ENCODE data around the gene PLCB4. TPM values are rescaled to one million over a fixed set of nuclear protein-coding genes. Genes with fewer than 3 reads are reported as not detected.

The PLCB4 gene
- polyA plus RNA-seq, 1 of the 3 experiments (the other 2 are of a cell fraction) = 5.5 TPM

- no peak for TF ChIP-seq NFIC (IDR thresholded peaks at IDR 0.05; ENCODE audit: borderline replicate concordance)
Measured at GRCh38 chr20:9022376-9022775, 46.5 kb upstream of the PLCB4 start (continued).

- Histone ChIP-seq H3K79me2 (ENCODE audit: insufficient read depth) (no peaks in the 10 kb centered on the region), H3K4me2 (no peak overlapping the region), H3K27ac (ENCODE audit: low read depth in 2 of 2, low read length in 1 of 2) (no peak overlapping the region), H3K27me3 (ENCODE audit: insufficient read depth) (no peaks in the 10 kb centered on the region), H2AFZ (ENCODE audit: low read depth) (no peak overlapping the region), H3K9ac (no peak overlapping the region), H3K9me2 (no peaks in the 10 kb centered on the region), H3K4me3 (ENCODE audit: low read depth in 2 of 2, low read length in 1 of 2) (no peak overlapping the region), H3K36me3 (replicated peaks in 1 of 2; ENCODE audit: control insufficient read depth in 1 of 2, insufficient read depth in 2 of 2, low read length in 1 of 2) (no peaks in the 10 kb centered on the region), H3K9me3 (no peaks in the 10 kb centered on the region), H4K20me1 (ENCODE audit: insufficient read depth) (no peaks in the 10 kb centered on the region), H3K4me1 (ENCODE audit: control insufficient read depth in 1 of 2, insufficient read depth in 2 of 2, low read depth in 1 of 2, low read length in 1 of 2) (peaks cover 3 to 13% of the 10 kb centered on the region in 2 experiments; a peak in 2 of 4 replicates), H3F3A (replicated peaks; ENCODE audit: insufficient read depth) (peaks cover 10% of the 10 kb centered on the region)
- 99% methylated on average over 4 of the region's 4 CpGs for WGBS (ENCODE audit: low lambda C conversion rate)
- TF ChIP-seq USF2 (IDR thresholded peaks at IDR 0.05; ENCODE audit: borderline replicate concordance, low read depth, low read length) (no peak), GABPA (IDR thresholded peaks at IDR 0.05; ENCODE audit: low read depth) (no peak), NFIC (IDR thresholded peaks at IDR 0.05; ENCODE audit: borderline replicate concordance) (no peak), YY1 (IDR thresholded peaks at IDR 0.05; ENCODE audit: low read depth) (no peak), SMC3 (IDR thresholded peaks at IDR 0.05; ENCODE audit: low read depth, low read length) (no peak), MEF2A (IDR thresholded peaks at IDR 0.05; ENCODE audit: borderline replicate concordance, low read depth) (no peak), ZBTB33 (IDR thresholded peaks at IDR 0.05; ENCODE audit: borderline replicate concordance, low read depth) (no peak), SIN3A (IDR thresholded peaks at IDR 0.05; ENCODE audit: borderline replicate concordance, low read depth, low read length) (no peak), MAX (IDR thresholded peaks at IDR 0.05; ENCODE audit: low read depth) (no peak), TEAD4 (IDR thresholded peaks at IDR 0.05; ENCODE audit: borderline replicate concordance, insufficient read depth) (no peak), EP300 (IDR thresholded peaks at IDR 0.05; ENCODE audit: borderline replicate concordance in 1 of 2, low read depth in 1 of 2, low read length in 1 of 2) (no peak), CHD2 (IDR thresholded peaks at IDR 0.05; ENCODE audit: low read length, partially characterized antibody) (no peak), NRF1 (IDR thresholded peaks at IDR 0.05; ENCODE audit: low read depth, low read length) (no peak), RXRA (IDR thresholded peaks at IDR 0.05; ENCODE audit: borderline replicate concordance, low read depth) (no peak), FOSL2 (IDR thresholded peaks at IDR 0.05; ENCODE audit: borderline replicate concordance, low read depth) (no peak), GATA2 (CRISPR knock-in tag; IDR thresholded peaks at IDR 0.05) (no peak), FOXM1 (IDR thresholded peaks at IDR 0.05; ENCODE audit: low read depth) (no peak)
- TF ChIP-seq, protein P1, sequence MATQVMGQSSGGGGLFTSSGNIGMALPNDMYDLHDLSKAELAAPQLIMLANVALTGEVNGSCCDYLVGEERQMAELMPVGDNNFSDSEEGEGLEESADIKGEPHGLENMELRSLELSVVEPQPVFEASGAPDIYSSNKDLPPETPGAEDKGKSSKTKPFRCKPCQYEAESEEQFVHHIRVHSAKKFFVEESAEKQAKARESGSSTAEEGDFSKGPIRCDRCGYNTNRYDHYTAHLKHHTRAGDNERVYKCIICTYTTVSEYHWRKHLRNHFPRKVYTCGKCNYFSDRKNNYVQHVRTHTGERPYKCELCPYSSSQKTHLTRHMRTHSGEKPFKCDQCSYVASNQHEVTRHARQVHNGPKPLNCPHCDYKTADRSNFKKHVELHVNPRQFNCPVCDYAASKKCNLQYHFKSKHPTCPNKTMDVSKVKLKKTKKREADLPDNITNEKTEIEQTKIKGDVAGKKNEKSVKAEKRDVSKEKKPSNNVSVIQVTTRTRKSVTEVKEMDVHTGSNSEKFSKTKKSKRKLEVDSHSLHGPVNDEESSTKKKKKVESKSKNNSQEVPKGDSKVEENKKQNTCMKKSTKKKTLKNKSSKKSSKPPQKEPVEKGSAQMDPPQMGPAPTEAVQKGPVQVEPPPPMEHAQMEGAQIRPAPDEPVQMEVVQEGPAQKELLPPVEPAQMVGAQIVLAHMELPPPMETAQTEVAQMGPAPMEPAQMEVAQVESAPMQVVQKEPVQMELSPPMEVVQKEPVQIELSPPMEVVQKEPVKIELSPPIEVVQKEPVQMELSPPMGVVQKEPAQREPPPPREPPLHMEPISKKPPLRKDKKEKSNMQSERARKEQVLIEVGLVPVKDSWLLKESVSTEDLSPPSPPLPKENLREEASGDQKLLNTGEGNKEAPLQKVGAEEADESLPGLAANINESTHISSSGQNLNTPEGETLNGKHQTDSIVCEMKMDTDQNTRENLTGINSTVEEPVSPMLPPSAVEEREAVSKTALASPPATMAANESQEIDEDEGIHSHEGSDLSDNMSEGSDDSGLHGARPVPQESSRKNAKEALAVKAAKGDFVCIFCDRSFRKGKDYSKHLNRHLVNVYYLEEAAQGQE (IDR thresholded peaks at IDR 0.05; ENCODE audit: low read depth, low read length) = no peak
- TF ChIP-seq, protein P2, sequence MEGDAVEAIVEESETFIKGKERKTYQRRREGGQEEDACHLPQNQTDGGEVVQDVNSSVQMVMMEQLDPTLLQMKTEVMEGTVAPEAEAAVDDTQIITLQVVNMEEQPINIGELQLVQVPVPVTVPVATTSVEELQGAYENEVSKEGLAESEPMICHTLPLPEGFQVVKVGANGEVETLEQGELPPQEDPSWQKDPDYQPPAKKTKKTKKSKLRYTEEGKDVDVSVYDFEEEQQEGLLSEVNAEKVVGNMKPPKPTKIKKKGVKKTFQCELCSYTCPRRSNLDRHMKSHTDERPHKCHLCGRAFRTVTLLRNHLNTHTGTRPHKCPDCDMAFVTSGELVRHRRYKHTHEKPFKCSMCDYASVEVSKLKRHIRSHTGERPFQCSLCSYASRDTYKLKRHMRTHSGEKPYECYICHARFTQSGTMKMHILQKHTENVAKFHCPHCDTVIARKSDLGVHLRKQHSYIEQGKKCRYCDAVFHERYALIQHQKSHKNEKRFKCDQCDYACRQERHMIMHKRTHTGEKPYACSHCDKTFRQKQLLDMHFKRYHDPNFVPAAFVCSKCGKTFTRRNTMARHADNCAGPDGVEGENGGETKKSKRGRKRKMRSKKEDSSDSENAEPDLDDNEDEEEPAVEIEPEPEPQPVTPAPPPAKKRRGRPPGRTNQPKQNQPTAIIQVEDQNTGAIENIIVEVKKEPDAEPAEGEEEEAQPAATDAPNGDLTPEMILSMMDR (IDR thresholded peaks at IDR 0.05) = no peak
- POLR2A ChIA-PET = no interaction called here
- DNase-seq = no peak
- CTCF ChIA-PET = no interaction called here
Measured at GRCh38 chr20:9024606-9025005, 44.3 kb upstream of the PLCB4 start.

Data from SK-N-SH (cell line).